HepG2 (cell line): ENCODE results near the gene FEM1B.

Experiments used
- CTCF ChIP-seq: sonication (generic); formaldehyde crosslinking; IDR thresholded peaks from 2 replicates; pipeline ENCODE4 v1.5.0; 2020; ENCODE audit warnings: mild to moderate bottlenecking, missing genetic modification reagents, moderate library complexity
- GABPB1 ChIP-seq: IDR thresholded peaks from 2 replicates; pipeline ENCODE4 v1.6.1; 2016; ENCODE audit warnings: mild to moderate bottlenecking, missing genetic modification reagents, moderate library complexity, missing compliant biosample characterization
- KDM5A ChIP-seq: fragments of 200-600 bp; sonication (generic); IDR thresholded peaks from 2 replicates; pipeline ENCODE4 v1.7.0; 2018; ENCODE audit warnings: antibody characterized with exemption, mild to moderate bottlenecking, low read length, borderline replicate concordance
- MAFF ChIP-seq: IDR thresholded peaks from 2 replicates; pipeline ENCODE4 v1.6.1; 2011; ENCODE audit warnings: low read depth, low read length, improper control_type of control experiment
- STAG1 ChIP-seq: sonication (generic); formaldehyde crosslinking; IDR thresholded peaks from 2 replicates; pipeline ENCODE4 v1.4.0; 2020; ENCODE audit warnings: missing genetic modification reagents
- ZNF317 ChIP-seq: sonication (generic); formaldehyde crosslinking; IDR thresholded peaks from 2 replicates; pipeline ENCODE4 v1.5.0; 2020; ENCODE audit warnings: mild to moderate bottlenecking, missing genetic modification reagents
- ZNF501 ChIP-seq: sonication (generic); formaldehyde crosslinking; IDR thresholded peaks from 2 replicates; pipeline ENCODE4 v1.5.1; 2020; ENCODE audit warnings: mild to moderate bottlenecking, moderate library complexity, missing genetic modification reagents

GRCh38 chr15:68344600-68344999, 67.1 kb downstream of the FEM1B start:
- TF ChIP-seq CTCF (CRISPR knock-in tag) = no peak
- TF ChIP-seq STAG1 (CRISPR knock-in tag) = no peak
- TF ChIP-seq ZNF501 (CRISPR knock-in tag) = no peak
- TF ChIP-seq GABPB1 (CRISPR knock-in tag) = no peak
- TF ChIP-seq KDM5A = no peak
- no peak for TF ChIP-seq ZNF317 (CRISPR knock-in tag)
- no peak for TF ChIP-seq MAFF
